Left lung (tissue), 10 donors: Measurements from ENCODE around the gene SMIM38. TPM values are rescaled to one million over a fixed set of nuclear protein-coding genes. Genes with fewer than 3 reads are reported as not detected.
A peak's percentile ranks its signal among the peaks of the same experiment; 100 is the strongest.

ENCODE experiments used
- ATAC-seq: fragments of 200-7000 bp; cut with Tn5 transposase; one replicate; pipeline ENCODE4 v1.9.1; 2020; ENCODE audit warnings: moderate library complexity
- DNase-seq, 4 donors: peaks; one replicate each; pipeline ENCODE4 v3.0.0-alpha.2; 2013 to 2020
- H3K27ac ChIP-seq, 2 donors: fragments of 200-600 bp; sonication (generic) in 1 of 2; one replicate each; pipeline versions ENCODE4 v1.5.0 to v1.8.0; 2020 to 2021
- H3K27me3 ChIP-seq, 2 donors: fragments of 200-600 bp; sonication (generic) in 1 of 2; one replicate each; pipeline versions ENCODE4 v1.5.0 to v1.8.0; 2020 to 2021
- H3K36me3 ChIP-seq, 2 donors: fragments of 200-600 bp; sonication (generic) in 1 of 2; one replicate each; pipeline versions ENCODE4 v1.5.0 to v1.8.0; 2020 to 2021
- H3K4me1 ChIP-seq, 2 donors: fragments of 200-600 bp; one replicate each; pipeline ENCODE4 v1.8.0; 2021
- H3K4me3 ChIP-seq, 2 donors: fragments of 200-600 bp; sonication (generic) in 1 of 2; one replicate each; pipeline versions ENCODE4 v1.5.0 to v1.8.0; 2020 to 2021; ENCODE audit warnings: mild to moderate bottlenecking in 1 of 2
- H3K9me3 ChIP-seq, 2 donors: fragments of 200-600 bp; sonication (generic) in 1 of 2; one replicate each; pipeline versions ENCODE4 v1.5.0 to v1.8.0; 2020 to 2021
- CTCF ChIP-seq, 2 donors: fragments of 200-600 bp; sonication (generic) in 1 of 2; IDR thresholded peaks; one replicate each; pipeline versions ENCODE4 v1.5.0 to v1.8.0; 2021; ENCODE audit warnings: antibody characterized with exemption in 2 of 2
- intact Hi-C, 2 donors: fragments of 100-400 bp; cut with DNase I; formaldehyde crosslinking; loops; one replicate each; pipeline versions ENCODE4 v1.11.2 to v1.14.2; 2022
- polyA plus RNA-seq, 6 donors: library from polyadenylated mRNA; unstranded; fragments of 120-200 nt; gene quantifications; one replicate each; pipeline ENCODE4 v1.2.1, GENCODE V29; 2013; ENCODE audit not compliant: insufficient read length in 6 of 6
- total RNA-seq, 2 donors: library from RNA; stranded (reverse); fragmentation: NEBNext Ultra II Directional; extraction: Animal tissue kit (Norgen Biotek cat#: 25700); gene quantifications; one replicate each; pipeline ENCODE4 v1.2.1, GENCODE V29; 2021
- donor health status: DM: no; HTN: yes; CAD: no.
- donor health status: DM: no; HTN: no; CAD: no.

Gene SMIM38
- total and polyA plus RNA-seq, 8 donors = 0.09 to 1.3 (median 0.68) TPM

- TF ChIP-seq CTCF (IDR thresholded peaks at IDR 0.05) = no peak
- intact Hi-C loops = no loop called here
- no peaks in the 10 kb centered on the region for H3K9me3 ChIP-seq
- H3K36me3 ChIP-seq = no peaks in the 10 kb centered on the region
- no peak overlapping the region for H3K4me3 ChIP-seq
- H3K27me3 ChIP-seq = no peaks in the 10 kb centered on the region
- DNase-seq (peak in 1 of 4 donors; percentile 21), ATAC-seq (no peak)
- no peak overlapping the region for H3K27ac ChIP-seq
- no peaks in the 10 kb centered on the region for H3K4me1 ChIP-seq
Observed at GRCh38 chr11:69173331-69173730, 17.6 kb downstream of the SMIM38 start.

GRCh38 chr11:69173925-69174581 lies 18.3 kb downstream of the SMIM38 start:
- Histone ChIP-seq H3K27me3 (no peaks in the 10 kb centered on the region), H3K36me3 (no peaks in the 10 kb centered on the region), H3K27ac (no peak overlapping the region), H3K9me3 (no peaks in the 10 kb centered on the region), H3K4me1 (no peaks in the 10 kb centered on the region), H3K4me3 (no peak overlapping the region)
- peak in 3 of 4 donors; percentile 8 to 71 (median 54) for DNase-seq
- intact Hi-C loops = no loop called here
- TF ChIP-seq CTCF (IDR thresholded peaks at IDR 0.05) = no peak
- no peak for ATAC-seq

- Histone ChIP-seq H3K9me3 (no peaks in the 10 kb centered on the region), H3K27ac (no peak overlapping the region), H3K4me3 (no peak overlapping the region), H3K4me1 (no peaks in the 10 kb centered on the region), H3K27me3 (no peaks in the 10 kb centered on the region), H3K36me3 (no peaks in the 10 kb centered on the region)
- no peak for TF ChIP-seq CTCF (IDR thresholded peaks at IDR 0.05)
- DNase-seq = no peak
- intact Hi-C loops = no loop called here
- ATAC-seq = no peak
Observed at GRCh38 chr11:69174841-69175240, 19.1 kb downstream of the SMIM38 start.

- TF ChIP-seq CTCF (IDR thresholded peaks at IDR 0.05) = no peak
- DNase-seq = no peak
- ATAC-seq = no peak
- no peak overlapping the region for H3K27ac ChIP-seq
- no peak overlapping the region for H3K4me3 ChIP-seq
- H3K4me1 ChIP-seq = no peaks in the 10 kb centered on the region
- intact Hi-C loops = no loop called here
- H3K9me3 ChIP-seq = peaks cover 0 to 3% of the 10 kb centered on the region in 2 donors
- no peaks in the 10 kb centered on the region for H3K27me3 ChIP-seq
- no peaks in the 10 kb centered on the region for H3K36me3 ChIP-seq
Observed at GRCh38 chr11:69178819-69179482, 23.2 kb downstream of the SMIM38 start.

- no peak overlapping the region for H3K4me3 ChIP-seq
- H3K27me3 ChIP-seq = no peaks in the 10 kb centered on the region
- peaks cover 0 to 3% of the 10 kb centered on the region in 2 donors for H3K9me3 ChIP-seq
- H3K27ac ChIP-seq = no peak overlapping the region
- no peaks in the 10 kb centered on the region for H3K36me3 ChIP-seq
- no peaks in the 10 kb centered on the region for H3K4me1 ChIP-seq
- DNase-seq = no peak
- no peak for ATAC-seq
- intact Hi-C loops = no loop called here
- no peak for TF ChIP-seq CTCF (IDR thresholded peaks at IDR 0.05)
Observed at GRCh38 chr11:69180226-69180625, 24.5 kb downstream of the SMIM38 start.
